IMR-90 (cell line): Measurements from ENCODE around the gene APOL5. TPM values are rescaled to one million over a fixed set of nuclear protein-coding genes. Genes with fewer than 3 reads are reported as not detected.

ENCODE experiments used
- ATAC-seq: fragments of 200-7000 bp; cut with Tn5 transposase; 2 replicates; pipeline ENCODE4 v1.9.1; 2020; ENCODE audit warnings: low read depth, mild to moderate bottlenecking, moderate library complexity
- BruUV-seq: library from RNA; stranded (reverse); fragments of 400-500 nt; replicated peaks from 2 replicates; lab custom pipeline; 2021; lab: Mats Ljungman, UMichigan
- CTCF ChIA-PET: fragments of 300-600 bp; formaldehyde crosslinking; extraction: SDS; loops from one replicate; lab custom pipeline; 2021; ENCODE audit warnings: antibody characterized with exemption; lab: Yijun Ruan, JAX
- POLR2A ChIA-PET: fragments of 300-600 bp; sonication (Branson Sonifier 250); formaldehyde crosslinking; loops from one replicate; lab custom pipeline; 2022; ENCODE audit warnings: antibody characterized with exemption; ENCODE audit not compliant: unreplicated experiment; lab: Charles Lee
- DNase-seq: peaks from one replicate; pipeline ENCODE4 v3.0.0; 2013
- H2AFZ ChIP-seq: replicated peaks from 2 replicates; pipeline ENCODE3; 2013; ENCODE audit warnings: low read length, mild to moderate bottlenecking; ENCODE audit not compliant: poor library complexity
- H2AK5ac ChIP-seq: 2 replicates; pipeline ENCODE4 v1.6.1; 2013; ENCODE audit warnings: low read depth, low read length, inconsistent platforms
- H2AK9ac ChIP-seq: replicated peaks from 2 replicates; pipeline ENCODE3; 2013; ENCODE audit warnings: mild to moderate bottlenecking, low read depth, low read length, moderate library complexity; ENCODE audit not compliant: poor library complexity
- H2BK120ac ChIP-seq: 2 replicates; pipeline ENCODE4 v1.6.1; 2013; ENCODE audit warnings: low read depth, low read length, inconsistent platforms
- H2BK15ac ChIP-seq: 3 replicates; pipeline ENCODE4 v1.6.1; 2013; ENCODE audit warnings: low read depth, low read length, inconsistent platforms
- H2BK20ac ChIP-seq: 2 replicates; pipeline ENCODE4 v1.6.1; 2013; ENCODE audit warnings: low read depth, mild to moderate bottlenecking, inconsistent platforms, low read length, moderate library complexity
- H2BK5ac ChIP-seq: 2 replicates; pipeline ENCODE4 v1.6.1; 2013; ENCODE audit warnings: mild to moderate bottlenecking, low read depth, low read length, inconsistent platforms; ENCODE audit not compliant: poor library complexity, severe bottlenecking
- H3K14ac ChIP-seq: replicated peaks from 2 replicates; pipeline ENCODE4 v1.6.1; 2013; ENCODE audit warnings: low read depth, low read length, inconsistent platforms
- H3K18ac ChIP-seq: 2 replicates; pipeline ENCODE4 v1.6.1; 2013; ENCODE audit warnings: low read depth, low read length, control low read depth
- H3K23ac ChIP-seq: 2 replicates; pipeline ENCODE4 v1.6.1; 2013; ENCODE audit warnings: low read depth, low read length, inconsistent platforms
- H3K27ac ChIP-seq: 2 replicates; pipeline ENCODE4 v1.5.1; 2013; ENCODE audit warnings: mild to moderate bottlenecking, control low read depth, low read length; ENCODE audit not compliant: insufficient read depth
- H3K27me3 ChIP-seq: 2 replicates; pipeline ENCODE4 v1.6.1; 2013; ENCODE audit warnings: low read length; ENCODE audit not compliant: control insufficient read depth, insufficient read depth
- H3K36me3 ChIP-seq: 2 replicates; pipeline ENCODE4 v1.6.1; 2013; ENCODE audit warnings: low read length, mixed read lengths; ENCODE audit not compliant: control insufficient read depth, insufficient read depth
- H3K4ac ChIP-seq: 2 replicates; pipeline ENCODE4 v1.6.1; 2013; ENCODE audit warnings: low read depth, low read length, inconsistent platforms
- H3K4me1 ChIP-seq: 2 replicates; pipeline ENCODE4 v1.6.1; 2013; ENCODE audit warnings: low read length, mixed read lengths; ENCODE audit not compliant: control insufficient read depth, insufficient read depth
- H3K4me2 ChIP-seq: 2 replicates; pipeline ENCODE4 v1.6.1; 2013; ENCODE audit warnings: low read depth, mild to moderate bottlenecking, control low read depth, low read length, moderate library complexity
- H3K4me3 ChIP-seq: 2 replicates; pipeline ENCODE4 v1.5.1; 2013; ENCODE audit warnings: low read depth, mild to moderate bottlenecking, control low read depth, low read length, moderate library complexity; ENCODE audit not compliant: insufficient read depth
- H3K56ac ChIP-seq: 2 replicates; pipeline ENCODE4 v1.6.1; 2013; ENCODE audit warnings: low read length, inconsistent platforms; ENCODE audit not compliant: insufficient read depth; ENCODE audit errors: extremely low read depth
- H3K79me1 ChIP-seq, 2 experiments: 2 replicates each; pipeline ENCODE4 v1.6.1; 2013; ENCODE audit warnings: low read length in 2 of 2, inconsistent platforms in 1 of 2, low read depth in 1 of 2
- H3K9ac ChIP-seq: 2 replicates; pipeline ENCODE4 v1.6.1; 2013; ENCODE audit warnings: low read depth, low read length, control low read depth
- H3K9me1 ChIP-seq: 2 replicates; pipeline ENCODE4 v1.6.1; 2013; ENCODE audit warnings: low read length, inconsistent platforms; ENCODE audit not compliant: insufficient read depth
- H3K9me3 ChIP-seq: 2 replicates; pipeline ENCODE4 v1.6.1; 2013; ENCODE audit warnings: low read length; ENCODE audit not compliant: control insufficient read depth, insufficient read depth
- H4K20me1 ChIP-seq: 2 replicates; pipeline ENCODE4 v1.6.1; 2013; ENCODE audit warnings: low read length, inconsistent platforms; ENCODE audit not compliant: insufficient read depth
- H4K5ac ChIP-seq: 2 replicates; pipeline ENCODE4 v1.6.1; 2013; ENCODE audit warnings: mild to moderate bottlenecking, low read depth, low read length, control low read depth
- H4K8ac ChIP-seq, 2 experiments: 2 replicates each; pipeline ENCODE4 v1.6.1; 2013; ENCODE audit warnings: low read depth in 2 of 2, low read length in 2 of 2, control low read depth in 1 of 2, inconsistent platforms in 1 of 2
- H4K91ac ChIP-seq: 2 replicates; pipeline ENCODE4 v1.6.1; 2013; ENCODE audit warnings: low read depth, low read length, inconsistent platforms; ENCODE audit not compliant: insufficient read depth
- BHLHE40 ChIP-seq: fragments of 150-350 bp; IDR thresholded peaks from 2 replicates; pipeline ENCODE4 v1.6.1; 2016; ENCODE audit warnings: mild to moderate bottlenecking, low read depth, low read length
- CEBPB ChIP-seq: IDR thresholded peaks from 2 replicates; pipeline ENCODE4 v1.6.1; 2012; ENCODE audit warnings: low read depth, low read length, improper control_type of control experiment
- CHD1 ChIP-seq: IDR thresholded peaks from 2 replicates; pipeline ENCODE4 v1.6.1; 2012; ENCODE audit warnings: low read depth, low read length, improper control_type of control experiment
- FOS ChIP-seq: fragments of 150-350 bp; IDR thresholded peaks from 2 replicates; pipeline ENCODE4 v1.6.1; 2016; ENCODE audit warnings: low read depth, low read length
- MAFK ChIP-seq: IDR thresholded peaks from 2 replicates; pipeline ENCODE4 v1.6.1; 2012; ENCODE audit warnings: low read depth, low read length, improper control_type of control experiment
- MAZ ChIP-seq: IDR thresholded peaks from 2 replicates; pipeline ENCODE4 v1.6.1; 2012; ENCODE audit warnings: low read depth, mild to moderate bottlenecking, low read length, improper control_type of control experiment, moderate library complexity, borderline replicate concordance
- MXI1 ChIP-seq: IDR thresholded peaks from 2 replicates; pipeline ENCODE4 v1.6.1; 2012; ENCODE audit warnings: low read depth, mild to moderate bottlenecking, low read length, moderate library complexity, borderline replicate concordance
- NFE2L2 ChIP-seq: fragments of 150-350 bp; IDR thresholded peaks from 2 replicates; pipeline ENCODE4 v1.6.1; 2016; ENCODE audit warnings: low read depth, mild to moderate bottlenecking, low read length
- POLR2A ChIP-seq: IDR thresholded peaks from 2 replicates; pipeline ENCODE4 v1.6.1; 2012; ENCODE audit warnings: mild to moderate bottlenecking, low read depth, low read length
- RAD21 ChIP-seq: IDR thresholded peaks from 2 replicates; pipeline ENCODE4 v1.6.1; 2012; ENCODE audit warnings: low read length, improper control_type of control experiment
- RCOR1 ChIP-seq: IDR thresholded peaks from 2 replicates; pipeline ENCODE4 v1.6.1; 2012; ENCODE audit warnings: mild to moderate bottlenecking, low read length, improper control_type of control experiment; ENCODE audit not compliant: insufficient replicate concordance
- RFX5 ChIP-seq: IDR thresholded peaks from 2 replicates; pipeline ENCODE4 v1.8.0; 2012; ENCODE audit warnings: low read depth, mild to moderate bottlenecking, low read length, moderate library complexity
- SMC3 ChIP-seq: fragments of 150-350 bp; IDR thresholded peaks from 2 replicates; pipeline ENCODE4 v1.6.1; 2016; ENCODE audit warnings: low read depth, mild to moderate bottlenecking, antibody characterized with exemption, low read length, moderate library complexity
- WGBS, 2 experiments: methylation state at CpG; one replicate each; pipeline versions ENCODE4 v1.1.5 to v1.1.7; 2013; ENCODE audit warnings: missing lambda C conversion rate in 2 of 2; ENCODE audit not compliant: insufficient read length in 1 of 2; ENCODE audit errors: extremely low coverage in 2 of 2; 5-methylcytosine and 5-hydroxymethylcytosine counted together
- dilution Hi-C: fragments of 300-500 bp; cut with HindIII; formaldehyde crosslinking; loops from one replicate; pipeline ENCODE4 v1.14.3; 2018; ENCODE audit warnings: low sequenced_read_pairs; ENCODE audit not compliant: unreplicated experiment
- in situ Hi-C: fragments of 300-500 bp; cut with MboI; formaldehyde crosslinking; loops from 3 replicates; pipeline ENCODE4 v1.14.3; 2019; ENCODE audit warnings: low sequenced_read_pairs, inconsistent platforms, mixed read lengths
- intact Hi-C: fragments of 100-400 bp; cut with micrococcal nuclease; formaldehyde crosslinking; loops from 2 replicates; pipeline ENCODE4 v1.10.0; 2022
- polyA plus RNA-seq, 3 experiments: library from polyadenylated mRNA; depleted of rRNA; stranded (reverse); fragments of >200 nt; gene quantifications; 2 replicates each; pipeline ENCODE4 v1.2.3, GENCODE V29; 2012; ENCODE audit warnings: low replicate concordance in 1 of 3
- total RNA-seq: library from RNA; depleted of rRNA; stranded (reverse); fragments of >200 nt; gene quantifications from 2 replicates; pipeline ENCODE4 v1.2.3, GENCODE V29; 2012
- TF ChIP-seq, protein P1 (sequence below): conservative IDR thresholded peaks from 2 replicates; pipeline ENCODE4 v1.5.1; 2012; ENCODE audit warnings: mild to moderate bottlenecking, low read depth, low read length, improper control_type of control experiment
- TF ChIP-seq, protein P2 (sequence below): fragments of 150-350 bp; IDR thresholded peaks from 2 replicates; pipeline ENCODE4 v1.6.1; 2016; ENCODE audit warnings: low read depth, mild to moderate bottlenecking, low read length, moderate library complexity, borderline replicate concordance

APOL5 gene
- total and polyA plus RNA-seq, 2 of the 4 experiments (the other 2 are of a cell fraction): 0.15 to 0.18 TPM

GRCh38 chr22:35708453-35708852, 9.2 kb upstream of the APOL5 start:
- peaks cover 12% of the 10 kb centered on the region; the same call in 1 of the 2 replicates for H3K9me1 ChIP-seq
- peak overlapping the region; percentile 67 for H3K14ac ChIP-seq
- intact Hi-C loops: loop anchor here (5.0 kb wide), 1 partner anchor 41 kb away; no protein-coding TSS in a partner anchor
- peak; percentile 23; the same call in 1 of the 2 replicates for ATAC-seq
- WGBS, 2 experiments: 0% methylated on average over 2 of the region's 7 CpGs; no CpG with 5 or more reads in 1 of the 2 experiments
- H3K36me3 ChIP-seq: no peaks in the 10 kb centered on the region
- H2AK5ac ChIP-seq: peak overlapping the region; percentile 96; the same call in 1 of the 2 replicates
- H2BK20ac ChIP-seq: peak overlapping the region; percentile 85
- no peak overlapping the region for H3K18ac ChIP-seq
- peak overlapping the region in 1 of 2 experiments; percentile 76; a peak in 1 of 4 replicates for H4K8ac ChIP-seq
- no peaks in the 10 kb centered on the region; the same call in 1 of the 2 replicates for H4K20me1 ChIP-seq
- no peaks in the 10 kb centered on the region for H3K27me3 ChIP-seq
- H2BK120ac ChIP-seq: peak overlapping the region; percentile 85
- H3K79me1 ChIP-seq: no peaks in the 10 kb centered on the region; a peak in 1 of 4 replicates
- no peak overlapping the region for H3K4me3 ChIP-seq
- BruUV-seq: no TSS peak
- peak overlapping the region; percentile 97; the same call in 1 of the 3 replicates for H2BK15ac ChIP-seq
- POLR2A ChIA-PET: no interaction called here
- peak overlapping the region; percentile 48 for H2AK9ac ChIP-seq
- dilution Hi-C loops: no loop called here
- peak overlapping the region; percentile 49; the same call in 1 of the 2 replicates for H3K23ac ChIP-seq
- H2AFZ ChIP-seq: peak overlapping the region; percentile 61
- H3K4me2 ChIP-seq: peak overlapping the region; percentile 32; the same call in 1 of the 2 replicates
- H3K9me3 ChIP-seq: peaks cover 6% of the 10 kb centered on the region
- no peak overlapping the region for H3K9ac ChIP-seq
- peak overlapping the region; percentile 89 for H4K91ac ChIP-seq
- H4K5ac ChIP-seq: no peak overlapping the region; the same call in 1 of the 2 replicates
- H3K4me1 ChIP-seq: peaks cover 20% of the 10 kb centered on the region
- in situ Hi-C loops: no loop called here
- DNase-seq: peak; percentile 69
- TF ChIP-seq RAD21 (no peak), CHD1 (no peak), BHLHE40 (no peak), FOS (no peak), RCOR1 (no peak), RFX5 (no peak), MAZ (no peak), NFE2L2 (no peak), CEBPB (no peak), MXI1 (no peak), MAFK (no peak), POLR2A (no peak), SMC3 (no peak)
- TF ChIP-seq, protein P1, sequence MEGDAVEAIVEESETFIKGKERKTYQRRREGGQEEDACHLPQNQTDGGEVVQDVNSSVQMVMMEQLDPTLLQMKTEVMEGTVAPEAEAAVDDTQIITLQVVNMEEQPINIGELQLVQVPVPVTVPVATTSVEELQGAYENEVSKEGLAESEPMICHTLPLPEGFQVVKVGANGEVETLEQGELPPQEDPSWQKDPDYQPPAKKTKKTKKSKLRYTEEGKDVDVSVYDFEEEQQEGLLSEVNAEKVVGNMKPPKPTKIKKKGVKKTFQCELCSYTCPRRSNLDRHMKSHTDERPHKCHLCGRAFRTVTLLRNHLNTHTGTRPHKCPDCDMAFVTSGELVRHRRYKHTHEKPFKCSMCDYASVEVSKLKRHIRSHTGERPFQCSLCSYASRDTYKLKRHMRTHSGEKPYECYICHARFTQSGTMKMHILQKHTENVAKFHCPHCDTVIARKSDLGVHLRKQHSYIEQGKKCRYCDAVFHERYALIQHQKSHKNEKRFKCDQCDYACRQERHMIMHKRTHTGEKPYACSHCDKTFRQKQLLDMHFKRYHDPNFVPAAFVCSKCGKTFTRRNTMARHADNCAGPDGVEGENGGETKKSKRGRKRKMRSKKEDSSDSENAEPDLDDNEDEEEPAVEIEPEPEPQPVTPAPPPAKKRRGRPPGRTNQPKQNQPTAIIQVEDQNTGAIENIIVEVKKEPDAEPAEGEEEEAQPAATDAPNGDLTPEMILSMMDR: no peak
- TF ChIP-seq, protein P2, sequence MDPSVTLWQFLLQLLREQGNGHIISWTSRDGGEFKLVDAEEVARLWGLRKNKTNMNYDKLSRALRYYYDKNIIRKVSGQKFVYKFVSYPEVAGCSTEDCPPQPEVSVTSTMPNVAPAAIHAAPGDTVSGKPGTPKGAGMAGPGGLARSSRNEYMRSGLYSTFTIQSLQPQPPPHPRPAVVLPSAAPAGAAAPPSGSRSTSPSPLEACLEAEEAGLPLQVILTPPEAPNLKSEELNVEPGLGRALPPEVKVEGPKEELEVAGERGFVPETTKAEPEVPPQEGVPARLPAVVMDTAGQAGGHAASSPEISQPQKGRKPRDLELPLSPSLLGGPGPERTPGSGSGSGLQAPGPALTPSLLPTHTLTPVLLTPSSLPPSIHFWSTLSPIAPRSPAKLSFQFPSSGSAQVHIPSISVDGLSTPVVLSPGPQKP: no peak
- H3K27ac ChIP-seq: peak overlapping the region; percentile 81
- CTCF ChIA-PET: interaction anchor here (1.2 kb wide), 1 partner anchor 24 kb away, joined by 4 read pairs; no protein-coding TSS in a partner anchor
- peak overlapping the region; percentile 72 for H2BK5ac ChIP-seq
- H3K4ac ChIP-seq: peak overlapping the region; percentile 81; the same call in 1 of the 2 replicates
- peak overlapping the region; percentile 37; the same call in 1 of the 2 replicates for H3K56ac ChIP-seq
